Adrenal gland (tissue), 5 donors: ENCODE results near the gene HYKK.

Experiments used
- POLR2A ChIP-seq, 2 donors: fragments of 450-650 bp; IDR thresholded peaks; one replicate each; pipeline ENCODE4 v1.6.1; 2017; ENCODE audit warnings: antibody characterized with exemption in 2 of 2, mild to moderate bottlenecking in 2 of 2, moderate library complexity in 1 of 2
- TF ChIP-seq, protein P1 (sequence below), 6 experiments: fragments of 450-650 bp in 4 of 6; fragments of 200-600 bp in 2 of 6; sonication (generic) in 1 of 6; IDR thresholded peaks; 1 replicate in 5 of 6; 2 replicates in 1 of 6; pipeline versions ENCODE4 v1.5.1 to v1.8.0; 2016 to 2021; ENCODE audit warnings: antibody characterized with exemption in 6 of 6, mild to moderate bottlenecking in 2 of 6, moderate library complexity in 1 of 6
- donor health status: DM: no; HTN: no; CAD: no.

DNA sequence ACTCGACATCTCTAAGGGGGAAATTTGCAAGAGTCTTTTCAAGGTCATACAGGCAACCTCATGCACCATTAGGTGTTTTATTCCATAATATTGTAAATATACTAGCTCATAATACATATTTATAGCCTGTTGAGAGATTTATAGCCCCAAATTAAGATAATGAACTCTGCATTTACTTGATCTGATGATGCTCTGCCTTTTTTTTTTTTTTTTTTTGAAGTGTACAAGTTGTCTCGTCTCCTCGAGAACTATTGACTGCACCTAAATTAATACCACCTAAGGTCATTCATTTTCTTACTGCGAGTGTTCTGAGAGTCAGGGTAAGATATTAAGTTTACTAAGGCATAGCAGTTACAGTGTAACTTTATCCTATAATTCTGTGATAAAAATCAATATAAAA lies 64.0 kb downstream of the HYKK start:
- TF ChIP-seq, protein P1, sequence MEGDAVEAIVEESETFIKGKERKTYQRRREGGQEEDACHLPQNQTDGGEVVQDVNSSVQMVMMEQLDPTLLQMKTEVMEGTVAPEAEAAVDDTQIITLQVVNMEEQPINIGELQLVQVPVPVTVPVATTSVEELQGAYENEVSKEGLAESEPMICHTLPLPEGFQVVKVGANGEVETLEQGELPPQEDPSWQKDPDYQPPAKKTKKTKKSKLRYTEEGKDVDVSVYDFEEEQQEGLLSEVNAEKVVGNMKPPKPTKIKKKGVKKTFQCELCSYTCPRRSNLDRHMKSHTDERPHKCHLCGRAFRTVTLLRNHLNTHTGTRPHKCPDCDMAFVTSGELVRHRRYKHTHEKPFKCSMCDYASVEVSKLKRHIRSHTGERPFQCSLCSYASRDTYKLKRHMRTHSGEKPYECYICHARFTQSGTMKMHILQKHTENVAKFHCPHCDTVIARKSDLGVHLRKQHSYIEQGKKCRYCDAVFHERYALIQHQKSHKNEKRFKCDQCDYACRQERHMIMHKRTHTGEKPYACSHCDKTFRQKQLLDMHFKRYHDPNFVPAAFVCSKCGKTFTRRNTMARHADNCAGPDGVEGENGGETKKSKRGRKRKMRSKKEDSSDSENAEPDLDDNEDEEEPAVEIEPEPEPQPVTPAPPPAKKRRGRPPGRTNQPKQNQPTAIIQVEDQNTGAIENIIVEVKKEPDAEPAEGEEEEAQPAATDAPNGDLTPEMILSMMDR (IDR thresholded peaks at IDR 0.05) = no peak
- TF ChIP-seq POLR2A (IDR thresholded peaks at IDR 0.05) = no peak
